Measurements from ENCODE around the gene FAM161A. TPM values are rescaled to one million over a fixed set of nuclear protein-coding genes. Genes with fewer than 3 reads are reported as not detected.

FAM161A gene
- polyA plus RNA-seq, 1 donor from 2014 or later = 17.5 TPM

DNA sequence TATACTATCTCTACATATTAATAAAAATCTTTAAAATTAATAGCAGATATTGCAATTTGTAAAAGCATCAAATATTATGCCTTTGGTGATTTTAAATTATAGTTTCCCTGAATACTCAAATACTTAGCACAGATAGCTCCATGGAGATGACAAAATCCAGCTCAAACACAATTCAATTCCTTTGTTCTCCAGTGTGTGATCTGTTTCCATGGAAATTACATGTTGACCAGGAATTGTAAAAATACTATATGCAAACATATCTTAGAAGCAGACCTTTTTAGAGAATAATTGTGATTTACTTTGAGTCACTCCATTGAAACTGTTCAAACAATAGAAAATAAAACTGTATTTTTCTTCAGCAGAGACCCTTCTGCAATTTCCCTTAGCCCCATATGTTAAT is 68.3 kb downstream of the FAM161A start:
- Histone ChIP-seq H3K79me2 (replicated peaks; ENCODE audit: insufficient read depth, low read length) (no peaks in the 10 kb centered on the region), H3K9me2 (ENCODE audit: insufficient read depth, low read length) (no peaks in the 10 kb centered on the region), H3K27ac (ENCODE audit: low read length) (no peak overlapping the region), H3K4me2 (ENCODE audit: low read length) (no peak overlapping the region), H4K20me1 (ENCODE audit: insufficient read depth) (no peaks in the 10 kb centered on the region), H3K9me3 (ENCODE audit: low read length) (no peaks in the 10 kb centered on the region), H3K27me3 (ENCODE audit: insufficient read depth, low read depth, low read length) (no peaks in the 10 kb centered on the region), H3K4me3 (ENCODE audit: low read length) (no peak overlapping the region), H3K9ac (ENCODE audit: low read length) (no peak overlapping the region), H3F3A (ENCODE audit: insufficient read depth, low read length, poor library complexity, severe bottlenecking) (no peaks in the 10 kb centered on the region), H2AFZ (ENCODE audit: low read depth, low read length) (no peak overlapping the region), H3K36me3 (ENCODE audit: insufficient read depth, low read length) (no peaks in the 10 kb centered on the region)
- TF ChIP-seq EZH2 (IDR thresholded peaks at IDR 0.05; ENCODE audit: borderline replicate concordance, insufficient read depth, low read length, poor library complexity, severe bottlenecking) = no peak
- TF ChIP-seq, protein P1, sequence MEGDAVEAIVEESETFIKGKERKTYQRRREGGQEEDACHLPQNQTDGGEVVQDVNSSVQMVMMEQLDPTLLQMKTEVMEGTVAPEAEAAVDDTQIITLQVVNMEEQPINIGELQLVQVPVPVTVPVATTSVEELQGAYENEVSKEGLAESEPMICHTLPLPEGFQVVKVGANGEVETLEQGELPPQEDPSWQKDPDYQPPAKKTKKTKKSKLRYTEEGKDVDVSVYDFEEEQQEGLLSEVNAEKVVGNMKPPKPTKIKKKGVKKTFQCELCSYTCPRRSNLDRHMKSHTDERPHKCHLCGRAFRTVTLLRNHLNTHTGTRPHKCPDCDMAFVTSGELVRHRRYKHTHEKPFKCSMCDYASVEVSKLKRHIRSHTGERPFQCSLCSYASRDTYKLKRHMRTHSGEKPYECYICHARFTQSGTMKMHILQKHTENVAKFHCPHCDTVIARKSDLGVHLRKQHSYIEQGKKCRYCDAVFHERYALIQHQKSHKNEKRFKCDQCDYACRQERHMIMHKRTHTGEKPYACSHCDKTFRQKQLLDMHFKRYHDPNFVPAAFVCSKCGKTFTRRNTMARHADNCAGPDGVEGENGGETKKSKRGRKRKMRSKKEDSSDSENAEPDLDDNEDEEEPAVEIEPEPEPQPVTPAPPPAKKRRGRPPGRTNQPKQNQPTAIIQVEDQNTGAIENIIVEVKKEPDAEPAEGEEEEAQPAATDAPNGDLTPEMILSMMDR (IDR thresholded peaks at IDR 0.05; ENCODE audit: poor library complexity, severe bottlenecking) = no peak
- no peak for TF ChIP-seq MXI1 (conservative IDR thresholded peaks at IDR 0.05; ENCODE audit: poor library complexity, severe bottlenecking)
- TF ChIP-seq POLR2AphosphoS5 (IDR thresholded peaks at IDR 0.05) = no peak

DNA sequence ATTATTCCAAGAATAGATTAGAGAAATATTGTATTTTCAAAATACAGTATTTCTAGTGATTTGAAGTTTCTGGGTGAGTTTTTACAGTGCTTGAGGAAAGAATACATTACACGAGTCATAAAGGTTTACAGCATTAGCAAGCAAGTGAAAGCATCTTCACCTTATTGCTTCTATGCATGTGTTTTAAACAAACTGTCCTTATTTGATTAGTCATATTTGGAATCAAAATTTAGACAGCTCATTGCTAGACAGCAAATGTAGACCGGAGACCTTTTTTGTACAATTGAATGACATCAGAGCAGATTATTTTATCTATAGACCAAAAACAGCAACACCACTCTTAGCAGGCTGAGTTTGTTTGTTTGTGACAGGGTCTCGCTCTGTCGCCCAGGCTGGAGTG is 69.2 kb downstream of the FAM161A start:
- Histone ChIP-seq H4K20me1 (ENCODE audit: insufficient read depth) (no peaks in the 10 kb centered on the region), H3K4me3 (ENCODE audit: low read length) (no peak overlapping the region), H3K36me3 (ENCODE audit: insufficient read depth, low read length) (no peaks in the 10 kb centered on the region)

DNA sequence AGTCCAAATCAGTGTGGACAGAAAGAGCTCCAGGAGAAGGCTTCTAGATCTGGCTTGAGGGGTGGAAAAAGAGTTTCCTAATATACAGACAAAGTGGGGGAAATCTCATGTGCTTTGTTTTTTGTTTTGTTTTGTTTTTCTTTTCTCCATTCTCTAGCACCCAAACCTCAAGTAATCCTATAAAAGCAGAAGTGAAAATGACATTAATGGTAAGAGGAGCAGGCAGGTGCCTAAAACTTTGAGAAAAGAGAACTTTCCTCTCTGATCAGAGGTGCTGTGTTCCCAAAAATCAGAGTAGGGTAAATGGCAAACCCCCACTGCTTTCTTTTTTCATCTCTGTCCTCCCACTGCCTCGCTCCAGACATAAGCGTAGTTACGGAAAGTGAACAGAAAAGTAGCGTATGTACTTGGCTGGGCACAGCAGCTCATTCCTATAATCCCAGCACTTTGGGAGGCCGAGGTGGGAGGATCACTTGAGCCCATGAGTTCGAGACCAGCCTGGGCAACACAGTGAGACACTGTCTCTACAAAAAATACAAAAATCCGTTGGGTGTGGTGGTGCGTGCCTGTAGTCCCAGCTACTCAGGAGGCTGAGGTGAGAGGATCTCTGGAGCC is 77.8 kb downstream of the FAM161A start:
- TF ChIP-seq EP300 (conservative IDR thresholded peaks at IDR 0.05; ENCODE audit: poor library complexity, severe bottlenecking) (no peak), RAD21 (conservative IDR thresholded peaks at IDR 0.05) (no peak), EZH2 (IDR thresholded peaks at IDR 0.05; ENCODE audit: borderline replicate concordance, insufficient read depth, low read length, poor library complexity, severe bottlenecking) (no peak), MXI1 (conservative IDR thresholded peaks at IDR 0.05; ENCODE audit: poor library complexity, severe bottlenecking) (no peak), TAF1 (IDR thresholded peaks at IDR 0.05; ENCODE audit: low read depth) (no peak), SMC3 (conservative IDR thresholded peaks at IDR 0.05; ENCODE audit: poor library complexity) (no peak), POLR2AphosphoS5 (IDR thresholded peaks at IDR 0.05) (no peak)
- TF ChIP-seq, protein P2, sequence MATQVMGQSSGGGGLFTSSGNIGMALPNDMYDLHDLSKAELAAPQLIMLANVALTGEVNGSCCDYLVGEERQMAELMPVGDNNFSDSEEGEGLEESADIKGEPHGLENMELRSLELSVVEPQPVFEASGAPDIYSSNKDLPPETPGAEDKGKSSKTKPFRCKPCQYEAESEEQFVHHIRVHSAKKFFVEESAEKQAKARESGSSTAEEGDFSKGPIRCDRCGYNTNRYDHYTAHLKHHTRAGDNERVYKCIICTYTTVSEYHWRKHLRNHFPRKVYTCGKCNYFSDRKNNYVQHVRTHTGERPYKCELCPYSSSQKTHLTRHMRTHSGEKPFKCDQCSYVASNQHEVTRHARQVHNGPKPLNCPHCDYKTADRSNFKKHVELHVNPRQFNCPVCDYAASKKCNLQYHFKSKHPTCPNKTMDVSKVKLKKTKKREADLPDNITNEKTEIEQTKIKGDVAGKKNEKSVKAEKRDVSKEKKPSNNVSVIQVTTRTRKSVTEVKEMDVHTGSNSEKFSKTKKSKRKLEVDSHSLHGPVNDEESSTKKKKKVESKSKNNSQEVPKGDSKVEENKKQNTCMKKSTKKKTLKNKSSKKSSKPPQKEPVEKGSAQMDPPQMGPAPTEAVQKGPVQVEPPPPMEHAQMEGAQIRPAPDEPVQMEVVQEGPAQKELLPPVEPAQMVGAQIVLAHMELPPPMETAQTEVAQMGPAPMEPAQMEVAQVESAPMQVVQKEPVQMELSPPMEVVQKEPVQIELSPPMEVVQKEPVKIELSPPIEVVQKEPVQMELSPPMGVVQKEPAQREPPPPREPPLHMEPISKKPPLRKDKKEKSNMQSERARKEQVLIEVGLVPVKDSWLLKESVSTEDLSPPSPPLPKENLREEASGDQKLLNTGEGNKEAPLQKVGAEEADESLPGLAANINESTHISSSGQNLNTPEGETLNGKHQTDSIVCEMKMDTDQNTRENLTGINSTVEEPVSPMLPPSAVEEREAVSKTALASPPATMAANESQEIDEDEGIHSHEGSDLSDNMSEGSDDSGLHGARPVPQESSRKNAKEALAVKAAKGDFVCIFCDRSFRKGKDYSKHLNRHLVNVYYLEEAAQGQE (IDR thresholded peaks at IDR 0.05; ENCODE audit: borderline replicate concordance) = no peak
- TF ChIP-seq, protein P1 (IDR thresholded peaks at IDR 0.05; ENCODE audit: poor library complexity, severe bottlenecking) = no peak
- Histone ChIP-seq H3K9ac (ENCODE audit: low read length) (no peak overlapping the region), H3K4me3 (ENCODE audit: low read length) (no peak overlapping the region), H3K27ac (ENCODE audit: low read length) (no peak overlapping the region), H3K9me3 (ENCODE audit: low read length) (no peaks in the 10 kb centered on the region), H3K79me2 (replicated peaks; ENCODE audit: insufficient read depth, low read length) (no peaks in the 10 kb centered on the region), H3F3A (ENCODE audit: insufficient read depth, low read length, poor library complexity, severe bottlenecking) (no peaks in the 10 kb centered on the region), H3K4me2 (ENCODE audit: low read length) (no peak overlapping the region), H4K20me1 (ENCODE audit: insufficient read depth) (no peaks in the 10 kb centered on the region), H3K36me3 (ENCODE audit: insufficient read depth, low read length) (no peaks in the 10 kb centered on the region), H3K9me2 (ENCODE audit: insufficient read depth, low read length) (no peaks in the 10 kb centered on the region), H2AFZ (ENCODE audit: low read depth, low read length) (no peak overlapping the region), H3K27me3 (ENCODE audit: insufficient read depth, low read depth, low read length) (no peaks in the 10 kb centered on the region)

More for the DNA sequence above, 69.2 kb downstream of the FAM161A start:
- no peak overlapping the region for H3K9ac ChIP-seq (ENCODE audit: low read length)
- H3K9me3 ChIP-seq (ENCODE audit: low read length) = no peaks in the 10 kb centered on the region
- no peaks in the 10 kb centered on the region for H3K27me3 ChIP-seq (ENCODE audit: insufficient read depth, low read depth, low read length)
- H3K9me2 ChIP-seq (ENCODE audit: insufficient read depth, low read length) = no peaks in the 10 kb centered on the region
- H3K79me2 ChIP-seq (replicated peaks; ENCODE audit: insufficient read depth, low read length) = no peaks in the 10 kb centered on the region
- no peaks in the 10 kb centered on the region for H3F3A ChIP-seq (ENCODE audit: insufficient read depth, low read length, poor library complexity, severe bottlenecking)
- no peak overlapping the region for H3K4me2 ChIP-seq (ENCODE audit: low read length)
- no peak overlapping the region for H2AFZ ChIP-seq (ENCODE audit: low read depth, low read length)
- TF ChIP-seq MXI1 (conservative IDR thresholded peaks at IDR 0.05; ENCODE audit: poor library complexity, severe bottlenecking) = no peak
- no peak overlapping the region for H3K27ac ChIP-seq (ENCODE audit: low read length)

Data from neural cell (in vitro differentiated cells).